Lung (tissue), 12 donors: ENCODE results near the gene PLAU. TPM values are rescaled to one million over a fixed set of nuclear protein-coding genes. Genes with fewer than 3 reads are reported as not detected.
"Not testable (repeated sequence)": the region's sequence is repeated elsewhere in the genome, so short reads cannot be mapped to it uniquely, and the experiment has no call there.

Source experiments
- ATAC-seq: fragments of 200-7000 bp; cut with Tn5 transposase; one replicate; pipeline ENCODE4 v1.9.1; 2020; ENCODE audit warnings: moderate number of reproducible peaks; ENCODE audit not compliant: insufficient read depth, low FRiP score
- DNase-seq, 3 donors: peaks; one replicate each; pipeline ENCODE4 v3.0.0-alpha.2; 2013 to 2017
- H3K27ac ChIP-seq, 2 donors: one replicate each; pipeline ENCODE4 v1.5.1; 2013; ENCODE audit warnings: mild to moderate bottlenecking in 2 of 2, moderate library complexity in 2 of 2, control low read depth in 1 of 2, inconsistent platforms in 1 of 2, low read depth in 1 of 2, low read length in 1 of 2
- H3K27me3 ChIP-seq, 3 donors: one replicate each; pipeline ENCODE4 v1.5.1; 2013; ENCODE audit warnings: low read length in 2 of 3; ENCODE audit not compliant: control insufficient read depth in 3 of 3, insufficient read depth in 3 of 3
- H3K36me3 ChIP-seq, 4 donors: one replicate each; pipeline ENCODE4 v1.5.1; 2013; ENCODE audit warnings: low read length in 4 of 4, mild to moderate bottlenecking in 1 of 4, moderate library complexity in 1 of 4; ENCODE audit not compliant: control insufficient read depth in 4 of 4, insufficient read depth in 4 of 4
- H3K4me1 ChIP-seq, 5 donors: one replicate each; pipeline ENCODE4 v1.5.1; 2013; ENCODE audit warnings: low read length in 5 of 5, mild to moderate bottlenecking in 2 of 5, moderate library complexity in 1 of 5; ENCODE audit not compliant: control insufficient read depth in 5 of 5, insufficient read depth in 5 of 5
- H3K4me3 ChIP-seq: one replicate; pipeline ENCODE4 v1.5.1; 2013; ENCODE audit warnings: mild to moderate bottlenecking, control low read depth, moderate library complexity
- H3K9ac ChIP-seq, 2 donors: one replicate each; pipeline ENCODE4 v1.5.1; 2013; ENCODE audit warnings: low read length in 2 of 2, control low read depth in 1 of 2; ENCODE audit not compliant: insufficient read depth in 1 of 2
- H3K9me3 ChIP-seq, 4 donors: one replicate each; pipeline ENCODE4 v1.5.1; 2013; ENCODE audit warnings: low read length in 3 of 4, mild to moderate bottlenecking in 1 of 4, moderate library complexity in 1 of 4; ENCODE audit not compliant: control insufficient read depth in 4 of 4, insufficient read depth in 3 of 4
- WGBS, 2 donors: extraction: QIAGEN DNeasy Blood & Tissue Kit; methylation state at CpG; one replicate each; pipeline ENCODE4 v1.1.7; 2013; 5-methylcytosine and 5-hydroxymethylcytosine counted together
- polyA plus RNA-seq, 2 donors: library from polyadenylated mRNA; stranded (reverse); fragments of 200-250 nt; gene quantifications; one replicate each; pipeline ENCODE4 v1.2.1, GENCODE V29; 2013
- total RNA-seq, 2 donors: library from RNA; depleted of rRNA in 1 of 2; stranded (reverse); fragments of >200 nt in 1 of 2; gene quantifications; one replicate each; pipeline ENCODE4 v1.2.1, GENCODE V29; 2014 to 2021
- TF ChIP-seq, protein P1 (sequence below): IDR thresholded peaks from 2 replicates; pipeline ENCODE4 v1.5.1; 2012; ENCODE audit warnings: mild to moderate bottlenecking; ENCODE audit errors: control extremely low read depth, extremely low read depth
- donor health status: control.
- donor health status: control.
- donor health status: Bipolar disorder and iron deficiency.
- donor health status: healthy.
- donor health status: DM: yes; HTN: yes; CAD: no.

PLAU gene
- total and polyA plus RNA-seq, 4 donors, result 11.6 to 36.7 (median 18.3) TPM

DNA sequence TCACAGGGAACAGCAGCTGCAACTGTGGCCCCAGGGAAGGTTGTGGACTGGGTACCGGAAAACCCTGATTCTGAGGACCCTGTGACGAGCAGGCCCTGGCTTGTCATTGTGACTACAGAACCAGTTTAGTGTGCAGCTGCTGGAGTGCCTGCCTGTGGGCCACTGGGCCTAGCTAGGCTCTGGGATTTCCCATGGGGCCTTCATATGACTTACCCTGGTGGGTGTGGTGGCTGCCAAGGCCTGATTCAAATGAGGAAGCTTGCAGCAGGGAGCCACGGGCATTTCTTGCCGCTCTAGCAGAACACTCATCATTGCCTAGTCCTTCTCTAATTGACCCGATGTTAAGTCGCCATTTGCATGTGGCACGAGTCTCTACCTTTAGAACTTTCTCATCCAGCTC is 21.9 kb upstream of the PLAU start:
- no peak for DNase-seq
- H3K9ac ChIP-seq, result no peak overlapping the region
- H3K27me3 ChIP-seq, result no peaks in the 10 kb centered on the region
- ATAC-seq, result peak; percentile 50
- TF ChIP-seq, protein P1, sequence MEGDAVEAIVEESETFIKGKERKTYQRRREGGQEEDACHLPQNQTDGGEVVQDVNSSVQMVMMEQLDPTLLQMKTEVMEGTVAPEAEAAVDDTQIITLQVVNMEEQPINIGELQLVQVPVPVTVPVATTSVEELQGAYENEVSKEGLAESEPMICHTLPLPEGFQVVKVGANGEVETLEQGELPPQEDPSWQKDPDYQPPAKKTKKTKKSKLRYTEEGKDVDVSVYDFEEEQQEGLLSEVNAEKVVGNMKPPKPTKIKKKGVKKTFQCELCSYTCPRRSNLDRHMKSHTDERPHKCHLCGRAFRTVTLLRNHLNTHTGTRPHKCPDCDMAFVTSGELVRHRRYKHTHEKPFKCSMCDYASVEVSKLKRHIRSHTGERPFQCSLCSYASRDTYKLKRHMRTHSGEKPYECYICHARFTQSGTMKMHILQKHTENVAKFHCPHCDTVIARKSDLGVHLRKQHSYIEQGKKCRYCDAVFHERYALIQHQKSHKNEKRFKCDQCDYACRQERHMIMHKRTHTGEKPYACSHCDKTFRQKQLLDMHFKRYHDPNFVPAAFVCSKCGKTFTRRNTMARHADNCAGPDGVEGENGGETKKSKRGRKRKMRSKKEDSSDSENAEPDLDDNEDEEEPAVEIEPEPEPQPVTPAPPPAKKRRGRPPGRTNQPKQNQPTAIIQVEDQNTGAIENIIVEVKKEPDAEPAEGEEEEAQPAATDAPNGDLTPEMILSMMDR, result no peak
- peaks cover 15 to 28% (median 17%) of the 10 kb centered on the region in 5 donors for H3K4me1 ChIP-seq
- WGBS, 2 donors, result 47 to 62% methylated on average over 7 of the region's 7 CpGs
- peak overlapping the region; percentile 78 to 84 for H3K27ac ChIP-seq
- H3K36me3 ChIP-seq, result no peaks in the 10 kb centered on the region
- no peak overlapping the region for H3K4me3 ChIP-seq
- no peaks in the 10 kb centered on the region for H3K9me3 ChIP-seq

- H3K27me3 ChIP-seq, H3K4me3 ChIP-seq, H3K27ac ChIP-seq, ATAC-seq, H3K9me3 ChIP-seq, DNase-seq, H3K9ac ChIP-seq, H3K36me3 ChIP-seq: not testable (repeated sequence)
- 83% methylated on average over 2 to 3 of the region's 3 CpGs for WGBS, 2 donors
- H3K4me1 ChIP-seq, result peaks cover 15 to 28% (median 17%) of the 10 kb centered on the region in 5 donors
Measured at GRCh38 chr10:73889416-73889815, 21.5 kb upstream of the PLAU start.

DNA sequence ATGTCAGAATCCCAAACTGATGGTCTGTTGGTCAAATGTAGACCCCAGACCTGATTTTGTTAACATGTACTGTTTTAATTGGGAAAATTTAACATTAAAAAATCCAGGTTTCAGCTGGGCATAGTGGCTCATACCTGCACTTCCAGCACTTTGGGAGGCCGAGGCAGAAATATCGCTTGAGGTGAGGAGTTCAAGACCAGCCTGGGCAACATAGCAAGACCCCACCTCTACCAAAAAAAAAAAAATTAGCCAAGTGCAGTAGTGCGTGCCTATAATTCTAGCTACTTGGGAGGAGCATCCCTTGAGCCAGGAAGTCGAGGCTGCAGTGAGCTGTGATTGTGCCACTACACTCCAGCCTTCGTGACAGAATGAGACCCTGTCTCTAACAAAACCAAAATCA is 20.7 kb upstream of the PLAU start:
- H3K36me3 ChIP-seq, result no peaks in the 10 kb centered on the region
- TF ChIP-seq, protein P1, result no peak
- WGBS, 2 donors, result 89 to 93% methylated on average over 5 of the region's 5 CpGs
- H3K4me1 ChIP-seq, result peaks cover 15 to 28% (median 17%) of the 10 kb centered on the region in 5 donors
- H3K27me3 ChIP-seq, result no peaks in the 10 kb centered on the region
- DNase-seq (no peak), ATAC-seq (no peak)
- H3K9me3 ChIP-seq, result no peaks in the 10 kb centered on the region
- no peak overlapping the region for H3K4me3 ChIP-seq
- H3K27ac ChIP-seq, result no peak overlapping the region
- no peak overlapping the region for H3K9ac ChIP-seq

GRCh38 chr10:73890830-73891229 is 20.1 kb upstream of the PLAU start:
- H3K4me3 ChIP-seq, H3K9ac ChIP-seq, ATAC-seq, H3K36me3 ChIP-seq, H3K27me3 ChIP-seq, H3K27ac ChIP-seq, H3K9me3 ChIP-seq, DNase-seq: not testable (repeated sequence)
- peaks cover 15 to 28% (median 17%) of the 10 kb centered on the region in 5 donors for H3K4me1 ChIP-seq
- 63 to 64% methylated on average over 3 of the region's 3 CpGs for WGBS, 2 donors
